MCF 10A (cell line): ENCODE results near the gene C19orf33. TPM values are rescaled to one million over a fixed set of nuclear protein-coding genes. Genes with fewer than 3 reads are reported as not detected.

ENCODE experiments used
- BruUV-seq: library from RNA; stranded (reverse); fragments of 400-500 nt; replicated peaks from 2 replicates; lab custom pipeline; 2021; lab: Mats Ljungman, UMichigan
- CTCF ChIA-PET: fragments of 300-600 bp; sonication (Branson Sonifier 250); formaldehyde crosslinking; extraction: SDS; loops from one replicate; lab custom pipeline; 2021; ENCODE audit warnings: antibody characterized with exemption, inconsistent platforms; lab: Yijun Ruan, JAX
- POLR2A ChIA-PET: fragments of 300-600, 350-650 bp; sonication (Branson Sonifier 250); formaldehyde crosslinking; extraction: SDS; loops from one replicate; lab custom pipeline; 2020; ENCODE audit warnings: antibody characterized with exemption, inconsistent platforms; lab: Yijun Ruan, JAX
- DNase-seq: peaks from one replicate; pipeline ENCODE4 v3.0.0-alpha.2; 2018; ENCODE audit not compliant: unreplicated experiment
- H3K27ac Mint-ChIP-seq: one replicate; pipeline ENCODE4 v1.8.0; 2022; ENCODE audit warnings: mild to moderate bottlenecking, low read depth, mixed read lengths; ENCODE audit not compliant: unreplicated experiment
- H3K27me3 Mint-ChIP-seq: one replicate; pipeline ENCODE4 v1.8.0; 2022; ENCODE audit warnings: mixed read lengths; ENCODE audit not compliant: insufficient read depth, unreplicated experiment
- H3K36me3 Mint-ChIP-seq: one replicate; pipeline ENCODE4 v1.8.0; 2022; ENCODE audit warnings: mild to moderate bottlenecking, moderate library complexity, mixed read lengths; ENCODE audit not compliant: insufficient read depth, unreplicated experiment
- H3K4me1 Mint-ChIP-seq: one replicate; pipeline ENCODE4 v1.8.0; 2022; ENCODE audit warnings: mixed read lengths; ENCODE audit not compliant: insufficient read depth, unreplicated experiment
- H3K4me3 Mint-ChIP-seq: one replicate; pipeline ENCODE4 v1.8.0; 2022; ENCODE audit warnings: mild to moderate bottlenecking, moderate library complexity, mixed read lengths; ENCODE audit not compliant: unreplicated experiment
- H3K9me3 Mint-ChIP-seq: one replicate; pipeline ENCODE4 v1.8.0; 2022; ENCODE audit warnings: mixed read lengths; ENCODE audit not compliant: unreplicated experiment
- CTCF ChIP-seq: fragments of 200-600 bp; IDR thresholded peaks from one replicate; pipeline ENCODE4 v1.8.0; 2022; ENCODE audit warnings: antibody characterized with exemption, mild to moderate bottlenecking; ENCODE audit not compliant: unreplicated experiment
- intact Hi-C: fragments of 100-400 bp; cut with micrococcal nuclease; formaldehyde crosslinking; loops from 2 replicates; pipeline ENCODE4 v1.14.1; 2022
- total RNA-seq: library from RNA; stranded (reverse); gene quantifications from 2 replicates; pipeline ENCODE4 v1.2.3, GENCODE V29; 2022

C19orf33 gene
- total RNA-seq, 1 experiment from 2014 or later = 343 TPM

GRCh38 chr19:38276942-38277517, 27.0 kb upstream of the C19orf33 start:
- H3K9me3 Mint-ChIP-seq = no peaks in the 10 kb centered on the region
- H3K4me3 Mint-ChIP-seq = no peak overlapping the region
- intact Hi-C loops = no loop called here
- H3K36me3 Mint-ChIP-seq = peaks cover 14% of the 10 kb centered on the region
- H3K27me3 Mint-ChIP-seq = no peaks in the 10 kb centered on the region
- TF ChIP-seq CTCF = no peak
- CTCF ChIA-PET = interaction anchor here (0.6 to 0.9 kb wide), 3 partner anchors 33 to 564 kb away, joined by 3 to 4 read pairs (median 3); no protein-coding TSS in a partner anchor
- DNase-seq = no peak
- BruUV-seq = no TSS peak
- POLR2A ChIA-PET = interaction anchor here (1.0 to 4.6 kb wide), 5 partner anchors 8 to 22 kb away, joined by 3 to 43 read pairs (median 3); partner anchors contain the start of gene SPINT2
- peaks cover 9% of the 10 kb centered on the region for H3K4me1 Mint-ChIP-seq
- no peak overlapping the region for H3K27ac Mint-ChIP-seq

- Mint-ChIP-seq H3K4me1 (peaks cover 11% of the 10 kb centered on the region), H3K36me3 (peaks cover 15% of the 10 kb centered on the region), H3K4me3 (no peak overlapping the region), H3K27me3 (no peaks in the 10 kb centered on the region), H3K27ac (peak overlapping the region; percentile 27), H3K9me3 (no peaks in the 10 kb centered on the region)
- CTCF ChIA-PET = interaction anchor here (0.6 to 0.9 kb wide), 3 partner anchors 33 to 563 kb away, joined by 3 to 4 read pairs (median 3); no protein-coding TSS in a partner anchor
- peak; percentile 19 for DNase-seq
- intact Hi-C loops = no loop called here
- no TSS peak for BruUV-seq
- TF ChIP-seq CTCF = no peak
- POLR2A ChIA-PET = interaction anchor here (1.0 to 4.6 kb wide), 4 partner anchors 8 to 21 kb away, joined by 3 to 43 read pairs (median 4); partner anchors contain the start of gene SPINT2
Observed at GRCh38 chr19:38277549-38277948, 26.5 kb upstream of the C19orf33 start.

GRCh38 chr19:38277969-38278680, 25.9 kb upstream of the C19orf33 start:
- no peak for DNase-seq

More at GRCh38 chr19:38277969-38278680, 25.9 kb upstream of the C19orf33 start:
- ChIA-PET POLR2A (interaction anchor here (0.8 to 10.4 kb wide), 8 partner anchors 12 to 31 kb away, joined by 3 to 82 read pairs (median 4); partner anchors contain the start of genes C19orf33 and SPINT2), CTCF (no interaction called here)
- H3K27ac Mint-ChIP-seq = peak overlapping the region; percentile 27
- no peak for TF ChIP-seq CTCF
- no peaks in the 10 kb centered on the region for H3K9me3 Mint-ChIP-seq
- intact Hi-C loops = no loop called here
- BruUV-seq = no TSS peak
- H3K4me1 Mint-ChIP-seq = peaks cover 11% of the 10 kb centered on the region
- H3K27me3 Mint-ChIP-seq = no peaks in the 10 kb centered on the region
- peaks cover 15% of the 10 kb centered on the region for H3K36me3 Mint-ChIP-seq
- no peak overlapping the region for H3K4me3 Mint-ChIP-seq
